Gastroesophageal sphincter (tissue), 3 donors: ENCODE data around the gene ZNF778.

Source experiments
- POLR2A ChIP-seq, 2 donors: fragments of 450-650 bp; IDR thresholded peaks; one replicate each; pipeline ENCODE4 v1.6.1; 2017; ENCODE audit warnings: antibody characterized with exemption in 2 of 2, mild to moderate bottlenecking in 2 of 2, moderate library complexity in 1 of 2
- TF ChIP-seq, protein P1 (sequence below), 4 experiments: fragments of 200-600 bp in 2 of 4; fragments of 450-650 bp in 2 of 4; sonication (generic) in 1 of 4; IDR thresholded peaks; one replicate each; pipeline ENCODE4 v1.5.1; 2017 to 2019; ENCODE audit warnings: antibody characterized with exemption in 4 of 4, mild to moderate bottlenecking in 2 of 4, moderate library complexity in 2 of 4

DNA sequence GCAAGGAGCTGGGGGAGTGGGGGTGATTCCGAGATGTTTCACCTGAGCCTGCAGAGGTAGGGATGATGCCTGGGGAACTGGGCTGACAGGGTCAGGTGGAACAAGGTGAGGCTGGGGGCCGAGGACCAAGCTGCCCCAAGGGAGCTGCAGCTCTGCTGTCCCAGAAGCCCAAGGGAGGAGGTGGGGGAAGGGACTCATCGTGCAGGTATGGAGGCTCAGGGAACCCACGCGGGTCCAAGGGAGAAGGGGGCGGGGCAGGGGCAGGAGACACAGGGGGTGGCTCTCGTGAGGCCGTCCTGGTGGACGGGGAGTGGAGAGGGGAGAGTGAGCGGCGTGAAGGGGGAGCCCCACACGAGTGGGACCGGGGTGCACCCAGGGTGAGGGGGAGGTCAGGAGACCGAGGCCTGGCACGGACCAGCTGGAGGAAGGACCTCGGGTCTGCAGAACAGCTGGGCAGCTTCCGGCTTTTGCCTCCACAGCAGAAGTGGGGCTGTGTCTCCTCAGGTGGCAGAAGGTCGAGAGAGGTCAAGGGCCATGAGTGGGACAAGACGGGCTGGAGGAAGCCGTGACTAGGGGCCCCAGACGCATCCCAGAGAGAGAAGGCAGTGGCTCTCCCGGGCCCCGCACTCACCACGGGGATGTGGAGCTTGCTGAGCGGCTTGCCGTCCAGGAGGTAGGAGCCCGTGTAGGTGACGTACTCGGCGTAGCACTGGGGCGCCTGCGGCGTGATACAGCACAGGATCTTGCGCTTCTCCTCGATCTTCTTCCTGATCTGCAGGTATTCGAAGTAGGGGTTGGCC lies 61.1 kb downstream of the ZNF778 start:
- TF ChIP-seq, protein P1, sequence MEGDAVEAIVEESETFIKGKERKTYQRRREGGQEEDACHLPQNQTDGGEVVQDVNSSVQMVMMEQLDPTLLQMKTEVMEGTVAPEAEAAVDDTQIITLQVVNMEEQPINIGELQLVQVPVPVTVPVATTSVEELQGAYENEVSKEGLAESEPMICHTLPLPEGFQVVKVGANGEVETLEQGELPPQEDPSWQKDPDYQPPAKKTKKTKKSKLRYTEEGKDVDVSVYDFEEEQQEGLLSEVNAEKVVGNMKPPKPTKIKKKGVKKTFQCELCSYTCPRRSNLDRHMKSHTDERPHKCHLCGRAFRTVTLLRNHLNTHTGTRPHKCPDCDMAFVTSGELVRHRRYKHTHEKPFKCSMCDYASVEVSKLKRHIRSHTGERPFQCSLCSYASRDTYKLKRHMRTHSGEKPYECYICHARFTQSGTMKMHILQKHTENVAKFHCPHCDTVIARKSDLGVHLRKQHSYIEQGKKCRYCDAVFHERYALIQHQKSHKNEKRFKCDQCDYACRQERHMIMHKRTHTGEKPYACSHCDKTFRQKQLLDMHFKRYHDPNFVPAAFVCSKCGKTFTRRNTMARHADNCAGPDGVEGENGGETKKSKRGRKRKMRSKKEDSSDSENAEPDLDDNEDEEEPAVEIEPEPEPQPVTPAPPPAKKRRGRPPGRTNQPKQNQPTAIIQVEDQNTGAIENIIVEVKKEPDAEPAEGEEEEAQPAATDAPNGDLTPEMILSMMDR (IDR thresholded peaks at IDR 0.05), result no peak
- TF ChIP-seq POLR2A (IDR thresholded peaks at IDR 0.05), result no peak
